Neural progenitor cell (in vitro differentiated cells): Measurements from ENCODE around the gene EID3. TPM values are rescaled to one million over a fixed set of nuclear protein-coding genes. Genes with fewer than 3 reads are reported as not detected.

Source experiments
- DNase-seq: peaks from one replicate; pipeline ENCODE4 v3.0.0-alpha.2; 2016; ENCODE audit warnings: low spot score
- H2AFZ ChIP-seq: fragments of 200-600 bp; sonication (generic); replicated peaks from 2 replicates; pipeline ENCODE4 v1.6.1; 2016; ENCODE audit warnings: antibody characterized with exemption
- H3F3A ChIP-seq: fragments of 200-600 bp; sonication (generic); 2 replicates; pipeline ENCODE4 v1.6.1; 2016; ENCODE audit warnings: antibody characterized with exemption, low read depth
- H3K27ac ChIP-seq: fragments of 200-600 bp; sonication (generic); 2 replicates; pipeline ENCODE4 v1.5.1; 2016; ENCODE audit warnings: mild to moderate bottlenecking
- H3K27me3 ChIP-seq: fragments of 200-600 bp; sonication (generic); 2 replicates; pipeline ENCODE4 v1.6.1; 2016; ENCODE audit warnings: mild to moderate bottlenecking, moderate library complexity
- H3K36me3 ChIP-seq: fragments of 200-600 bp; sonication (generic); 2 replicates; pipeline ENCODE4 v1.5.1; 2016
- H3K4me1 ChIP-seq: fragments of 200-600 bp; sonication (generic); 2 replicates; pipeline ENCODE4 v1.6.1; 2016; ENCODE audit warnings: mixed run types
- H3K4me2 ChIP-seq: fragments of 200-600 bp; sonication (generic); 2 replicates; pipeline ENCODE4 v1.6.1; 2016
- H3K4me3 ChIP-seq: fragments of 200-600 bp; sonication (generic); 2 replicates; pipeline ENCODE4 v1.5.1; 2016
- H3K79me2 ChIP-seq: fragments of 200-600 bp; sonication (generic); 2 replicates; pipeline ENCODE4 v1.6.1; 2016; ENCODE audit warnings: low read depth
- H3K9ac ChIP-seq: fragments of 200-600 bp; sonication (generic); 2 replicates; pipeline ENCODE4 v1.6.1; 2016
- H3K9me3 ChIP-seq: fragments of 200-600 bp; sonication (generic); 2 replicates; pipeline ENCODE4 v1.5.1; 2016; ENCODE audit warnings: low read depth
- H4K20me1 ChIP-seq: fragments of 200-600 bp; sonication (generic); 2 replicates; pipeline ENCODE4 v1.6.1; 2016; ENCODE audit warnings: low read depth
- H3K27ac Mint-ChIP-seq: 3 replicates; pipeline ENCODE4 v1.8.0; 2021; ENCODE audit warnings: mixed read lengths
- H3K27me3 Mint-ChIP-seq: 2 replicates; pipeline ENCODE4 v1.8.0; 2022; ENCODE audit warnings: low read depth, mild to moderate bottlenecking, inconsistent platforms, moderate library complexity, mixed read lengths; ENCODE audit not compliant: insufficient read depth
- H3K36me3 Mint-ChIP-seq: 3 replicates; pipeline ENCODE4 v1.8.0; 2021; ENCODE audit warnings: mixed read lengths
- H3K4me1 Mint-ChIP-seq: 3 replicates; pipeline ENCODE4 v1.8.0; 2021; ENCODE audit warnings: mixed read lengths
- H3K4me3 Mint-ChIP-seq: 3 replicates; pipeline ENCODE4 v1.8.0; 2021; ENCODE audit warnings: mild to moderate bottlenecking, moderate library complexity, mixed read lengths
- H3K9me3 Mint-ChIP-seq: 3 replicates; pipeline ENCODE4 v1.8.0; 2020; ENCODE audit warnings: mixed read lengths
- EZH2 ChIP-seq: fragments of 200-600 bp; sonication (generic); IDR thresholded peaks from 2 replicates; pipeline ENCODE4 v1.6.1; 2017; ENCODE audit warnings: antibody characterized with exemption, mild to moderate bottlenecking, moderate library complexity
- EZH2phosphoT487 ChIP-seq: fragments of 200-600 bp; sonication (generic); IDR thresholded peaks from 2 replicates; pipeline ENCODE4 v1.6.1; 2017; ENCODE audit warnings: antibody characterized with exemption
- total RNA-seq: library from RNA; depleted of rRNA; stranded (reverse); fragments of >200 nt; gene quantifications from 2 replicates; pipeline ENCODE4 v1.2.3, GENCODE V29; 2015; ENCODE audit warnings: low replicate concordance
- TF ChIP-seq, protein P1 (sequence below): fragments of 200-600 bp; sonication (generic); IDR thresholded peaks from 2 replicates; pipeline ENCODE4 v1.5.1; 2017; ENCODE audit warnings: antibody characterized with exemption, mild to moderate bottlenecking

EID3 gene
- total RNA-seq, 1 donor from 2014 or later = 8.0 TPM

DNA sequence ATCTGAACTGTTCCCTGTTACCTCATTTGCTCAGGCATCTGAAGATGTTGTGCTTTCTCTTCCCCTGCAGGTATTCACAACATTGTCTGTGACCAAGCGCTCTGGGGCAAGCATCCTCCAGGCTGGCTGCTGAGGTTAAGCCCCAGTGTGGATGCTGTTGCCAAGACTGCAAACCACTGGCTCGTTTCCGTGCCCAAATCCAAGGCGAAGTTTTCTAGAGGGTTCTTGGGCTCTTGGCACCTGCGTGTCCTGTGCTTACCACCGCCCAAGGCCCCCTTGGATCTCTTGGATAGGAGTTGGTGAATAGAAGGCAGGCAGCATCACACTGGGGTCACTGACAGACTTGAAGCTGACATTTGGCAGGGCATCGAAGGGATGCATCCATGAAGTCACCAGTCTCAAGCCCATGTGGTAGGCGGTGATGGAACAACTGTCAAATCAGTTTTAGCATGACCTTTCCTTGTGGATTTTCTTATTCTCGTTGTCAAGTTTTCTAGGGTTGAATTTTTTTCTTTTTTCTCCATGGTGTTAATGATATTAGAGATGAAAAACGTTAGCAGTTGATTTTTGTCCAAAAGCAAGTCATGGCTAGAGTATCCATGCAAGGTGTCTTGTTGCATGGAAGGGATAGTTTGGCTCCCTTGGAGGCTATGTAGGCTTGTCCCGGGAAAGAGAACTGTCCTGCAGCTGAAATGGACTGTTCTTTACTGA, 44.9 kb downstream of the EID3 start:
- no peak overlapping the region for H3K27ac Mint-ChIP-seq
- peaks cover 8% of the 10 kb centered on the region for H3K36me3 ChIP-seq
- H4K20me1 ChIP-seq = peaks cover 3% of the 10 kb centered on the region

DNA sequence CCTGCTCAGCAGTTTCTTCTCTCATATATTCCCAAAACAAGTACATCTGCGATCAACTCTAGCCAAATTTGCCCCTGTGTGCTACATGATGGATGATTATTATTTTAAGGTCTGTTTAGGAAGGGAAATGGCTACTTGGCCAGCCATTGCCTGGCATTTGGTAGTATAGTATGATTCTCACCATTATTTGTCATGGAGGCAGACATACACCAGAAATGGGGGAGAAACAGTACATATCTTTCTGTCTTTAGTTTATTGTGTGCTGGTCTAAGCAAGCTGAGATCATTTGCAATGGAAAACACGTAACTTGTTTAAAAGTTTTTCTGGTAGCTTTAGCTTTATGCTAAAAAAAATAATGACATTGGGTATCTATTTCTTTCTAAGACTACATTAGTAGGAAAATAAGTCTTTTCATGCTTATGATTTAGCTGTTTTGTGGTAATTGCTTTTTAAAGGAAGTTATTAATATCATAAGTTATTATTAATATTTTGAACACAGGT, 45.5 kb downstream of the EID3 start:
- DNase-seq = no peak
- H3K9me3 Mint-ChIP-seq = no peaks in the 10 kb centered on the region

More for the DNA sequence above, 44.9 kb downstream of the EID3 start:
- Histone ChIP-seq H3K9me3 (no peaks in the 10 kb centered on the region), H3K4me2 (no peak overlapping the region), H3K4me3 (no peak overlapping the region), H3K27ac (no peak overlapping the region), H3F3A (no peaks in the 10 kb centered on the region), H3K9ac (no peak overlapping the region), H2AFZ (no peak overlapping the region), H3K79me2 (peaks cover 5% of the 10 kb centered on the region), H3K4me1 (no peaks in the 10 kb centered on the region), H3K27me3 (no peaks in the 10 kb centered on the region)
- Mint-ChIP-seq H3K4me1 (no peaks in the 10 kb centered on the region), H3K36me3 (peaks cover 27% of the 10 kb centered on the region), H3K4me3 (no peak overlapping the region), H3K9me3 (no peaks in the 10 kb centered on the region), H3K27me3 (no peaks in the 10 kb centered on the region)
- DNase-seq = no peak
- TF ChIP-seq EZH2 (no peak), EZH2phosphoT487 (no peak)
- TF ChIP-seq, protein P1, sequence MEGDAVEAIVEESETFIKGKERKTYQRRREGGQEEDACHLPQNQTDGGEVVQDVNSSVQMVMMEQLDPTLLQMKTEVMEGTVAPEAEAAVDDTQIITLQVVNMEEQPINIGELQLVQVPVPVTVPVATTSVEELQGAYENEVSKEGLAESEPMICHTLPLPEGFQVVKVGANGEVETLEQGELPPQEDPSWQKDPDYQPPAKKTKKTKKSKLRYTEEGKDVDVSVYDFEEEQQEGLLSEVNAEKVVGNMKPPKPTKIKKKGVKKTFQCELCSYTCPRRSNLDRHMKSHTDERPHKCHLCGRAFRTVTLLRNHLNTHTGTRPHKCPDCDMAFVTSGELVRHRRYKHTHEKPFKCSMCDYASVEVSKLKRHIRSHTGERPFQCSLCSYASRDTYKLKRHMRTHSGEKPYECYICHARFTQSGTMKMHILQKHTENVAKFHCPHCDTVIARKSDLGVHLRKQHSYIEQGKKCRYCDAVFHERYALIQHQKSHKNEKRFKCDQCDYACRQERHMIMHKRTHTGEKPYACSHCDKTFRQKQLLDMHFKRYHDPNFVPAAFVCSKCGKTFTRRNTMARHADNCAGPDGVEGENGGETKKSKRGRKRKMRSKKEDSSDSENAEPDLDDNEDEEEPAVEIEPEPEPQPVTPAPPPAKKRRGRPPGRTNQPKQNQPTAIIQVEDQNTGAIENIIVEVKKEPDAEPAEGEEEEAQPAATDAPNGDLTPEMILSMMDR = no peak

DNA sequence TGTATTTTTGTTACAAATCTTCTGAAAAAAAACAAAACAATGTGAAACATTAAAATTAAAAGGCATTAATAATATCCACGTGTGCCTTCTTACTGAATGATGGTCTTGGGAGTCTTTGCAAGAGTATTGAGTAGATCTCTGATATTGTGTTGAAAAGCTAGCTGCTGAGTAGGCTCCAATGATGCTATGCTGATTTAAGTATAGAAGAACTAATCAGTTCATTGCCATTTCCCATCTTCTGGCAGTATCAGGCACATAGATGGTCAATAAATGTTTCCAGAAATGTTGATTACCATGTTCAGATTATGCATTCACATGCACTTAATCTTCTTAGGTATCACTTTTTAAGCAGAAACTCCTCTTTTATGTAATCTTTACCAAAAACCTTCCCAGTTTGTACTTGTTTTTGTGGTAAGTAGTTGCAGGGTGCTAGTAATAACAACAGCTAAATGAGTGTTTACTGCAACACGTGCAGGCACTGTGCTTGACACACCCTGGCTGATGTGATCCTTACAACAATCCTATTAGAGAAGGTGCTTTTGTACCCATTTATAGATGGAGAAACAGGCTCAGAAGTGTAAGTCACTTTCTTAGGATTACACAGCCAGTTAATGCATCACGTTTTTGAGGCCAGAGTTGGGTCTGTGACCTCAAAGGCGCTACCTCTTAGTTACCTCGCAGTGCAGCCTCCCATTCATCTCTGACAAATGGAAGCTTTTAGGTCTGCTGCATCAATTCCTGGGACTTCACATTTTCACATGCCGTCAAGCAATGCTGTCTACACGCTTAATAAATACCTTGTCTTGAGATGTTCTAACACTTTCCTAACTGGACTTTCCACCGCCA, 46.9 kb downstream of the EID3 start:
- H3K27ac Mint-ChIP-seq = no peak overlapping the region
- no peaks in the 10 kb centered on the region for H3K4me1 ChIP-seq
- H3K4me1 Mint-ChIP-seq = no peaks in the 10 kb centered on the region
- H2AFZ ChIP-seq = no peak overlapping the region
- H3K9me3 ChIP-seq = no peaks in the 10 kb centered on the region
- peaks cover 25% of the 10 kb centered on the region for H3K36me3 Mint-ChIP-seq
- H3K9me3 Mint-ChIP-seq = no peaks in the 10 kb centered on the region
- no peak overlapping the region for H3K4me2 ChIP-seq
- H3K79me2 ChIP-seq = no peaks in the 10 kb centered on the region
- no peak overlapping the region for H3K4me3 Mint-ChIP-seq
- H3K4me3 ChIP-seq = no peak overlapping the region
- H3K9ac ChIP-seq = no peak overlapping the region
- TF ChIP-seq EZH2phosphoT487 = no peak
- TF ChIP-seq, protein P1 = no peak
- TF ChIP-seq EZH2 = no peak
- peaks cover 2% of the 10 kb centered on the region for H3K27me3 Mint-ChIP-seq
- no peak for DNase-seq
- peaks cover 8% of the 10 kb centered on the region for H3K36me3 ChIP-seq
- peaks cover 3% of the 10 kb centered on the region for H4K20me1 ChIP-seq
- H3K27ac ChIP-seq = no peak overlapping the region
- H3K27me3 ChIP-seq = no peaks in the 10 kb centered on the region
- no peaks in the 10 kb centered on the region for H3F3A ChIP-seq

More for the DNA sequence above, 45.5 kb downstream of the EID3 start:
- H3K27ac ChIP-seq = no peak overlapping the region
- H3K36me3 ChIP-seq = peaks cover 8% of the 10 kb centered on the region
- H3K4me3 Mint-ChIP-seq = no peak overlapping the region
- no peaks in the 10 kb centered on the region for H3F3A ChIP-seq
- H2AFZ ChIP-seq = no peak overlapping the region
- H3K4me1 ChIP-seq = no peaks in the 10 kb centered on the region
- no peak overlapping the region for H3K4me3 ChIP-seq
- no peaks in the 10 kb centered on the region for H3K27me3 ChIP-seq
- H3K4me2 ChIP-seq = no peak overlapping the region
- no peaks in the 10 kb centered on the region for H3K4me1 Mint-ChIP-seq
- TF ChIP-seq, protein P1 = no peak
- TF ChIP-seq EZH2phosphoT487 (no peak), EZH2 (no peak)
- H4K20me1 ChIP-seq = peaks cover 3% of the 10 kb centered on the region
- no peaks in the 10 kb centered on the region for H3K27me3 Mint-ChIP-seq
- no peak overlapping the region for H3K27ac Mint-ChIP-seq
- peaks cover 26% of the 10 kb centered on the region for H3K36me3 Mint-ChIP-seq
- H3K79me2 ChIP-seq = peaks cover 5% of the 10 kb centered on the region
- no peak overlapping the region for H3K9ac ChIP-seq
- H3K9me3 ChIP-seq = no peaks in the 10 kb centered on the region
